ENCODE measurements around the gene AFM. TPM values are rescaled to one million over a fixed set of nuclear protein-coding genes. Genes with fewer than 3 reads are reported as not detected.

The AFM gene
- total RNA-seq, 1 experiment from 2014 or later, result not detected

- Histone ChIP-seq H2BK120ac (ENCODE audit: low read depth, low read length, poor library complexity, severe bottlenecking) (no peak overlapping the region), H3K56ac (ENCODE audit: insufficient read length, low read depth, low read length) (no peak overlapping the region), H3K79me2 (ENCODE audit: insufficient read depth, low read length) (no peaks in the 10 kb centered on the region), H4K91ac (ENCODE audit: insufficient read length, low read depth, low read length) (no peak overlapping the region), H3T11ph (ENCODE audit: low read length) (no peak overlapping the region), H2AK5ac (ENCODE audit: insufficient read length, low read length) (no peak overlapping the region), H4K8ac (replicated peaks; ENCODE audit: insufficient read length, low read depth, low read length) (no peak overlapping the region), H3K23ac (ENCODE audit: insufficient read length, low read depth, low read length) (no peak overlapping the region), H2BK20ac (ENCODE audit: low read depth, low read length, poor library complexity, severe bottlenecking) (no peak overlapping the region), H3K79me1 (ENCODE audit: insufficient read depth, low read depth, low read length, poor library complexity, severe bottlenecking) (no peaks in the 10 kb centered on the region), H2BK5ac (ENCODE audit: insufficient read length, low read length) (no peak overlapping the region), H2BK12ac (ENCODE audit: insufficient read length, low read depth, low read length) (no peak overlapping the region), H3K23me2 (ENCODE audit: insufficient read length, low read depth, low read length, poor library complexity, severe bottlenecking) (no peaks in the 10 kb centered on the region), H3K9ac (ENCODE audit: extremely low read depth, insufficient read length, low read length) (no peak overlapping the region), H2AFZ (ENCODE audit: low read length) (no peak overlapping the region), H3K27ac (ENCODE audit: insufficient read length, low read depth, low read length) (no peak overlapping the region), H3K14ac (ENCODE audit: insufficient read depth, low read length) (no peak overlapping the region), H4K5ac (ENCODE audit: insufficient read length, low read depth, low read length) (no peak overlapping the region), H3K18ac (ENCODE audit: insufficient read length, low read depth, low read length) (no peak overlapping the region), H3K9me3 (ENCODE audit: control insufficient read depth, low read depth, low read length) (no peaks in the 10 kb centered on the region), H3K27me3 (ENCODE audit: insufficient read depth, low read length) (no peaks in the 10 kb centered on the region), H2BK15ac (ENCODE audit: low read depth, low read length) (no peak overlapping the region), H3K4ac (ENCODE audit: low read depth, low read length) (no peak overlapping the region), H4K20me1 (ENCODE audit: control insufficient read depth, insufficient read depth, insufficient read length) (no peaks in the 10 kb centered on the region), H3K4me1 (ENCODE audit: insufficient read depth, low read length) (no peaks in the 10 kb centered on the region), H3K4me2 (ENCODE audit: insufficient read depth, insufficient read length, low read length) (no peak overlapping the region)
- no peak for TF ChIP-seq CTCF (conservative IDR thresholded peaks at IDR 0.05)
- Mint-ChIP-seq H3K9me3 (no peaks in the 10 kb centered on the region), H3K27me3 (ENCODE audit: low read depth) (no peaks in the 10 kb centered on the region), H3K36me3 (ENCODE audit: insufficient read depth in 1 of 3, low read depth in 3 of 3) (no peaks in the 10 kb centered on the region), H3K27ac (no peak overlapping the region), H3K4me1 (no peaks in the 10 kb centered on the region), H3K4me3 (no peak overlapping the region)
- no peak for DNase-seq
- no CpG with 5 or more reads among the region's 3 CpGs for WGBS (ENCODE audit: extremely low coverage, insufficient read length, low lambda C conversion rate)
These were observed 44.6 kb upstream of the AFM start for GRCh38 chr4:73436674-73437557.
